Embryonic facial prominence (tissue), 1 donor: ENCODE data around the gene IGSF9B.

ENCODE experiments used
- DNase-seq: peaks from one replicate; pipeline ENCODE4 v3.0.0-alpha.2; 2016; ENCODE audit errors: extremely low spot score

Gene IGSF9B

DNA sequence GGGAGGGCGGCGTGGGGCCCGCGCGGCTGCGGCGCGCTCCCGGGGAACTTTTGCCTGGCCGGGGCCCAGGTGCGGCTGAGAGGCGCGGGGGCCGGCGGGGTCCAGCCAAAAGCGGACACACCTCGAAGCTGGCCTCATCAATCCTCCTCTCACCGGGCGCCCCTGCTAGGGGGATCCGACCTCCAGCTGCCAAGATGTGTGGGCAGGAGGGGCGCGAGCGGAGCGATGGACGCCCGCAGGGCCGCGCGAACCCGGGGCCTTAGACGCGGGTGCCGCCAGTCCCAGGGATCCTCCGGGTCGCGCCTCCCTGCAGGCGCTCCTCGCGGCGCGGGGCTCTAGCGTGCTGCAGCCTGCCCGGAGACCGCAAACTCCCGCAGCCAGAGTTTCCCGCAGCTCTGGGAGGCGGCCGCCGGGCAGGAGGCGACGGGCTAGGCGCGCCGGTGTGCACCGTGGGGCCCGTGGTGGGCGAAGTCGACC lies 785 bp downstream of the IGSF9B start:
- DNase-seq = no peak

DNA sequence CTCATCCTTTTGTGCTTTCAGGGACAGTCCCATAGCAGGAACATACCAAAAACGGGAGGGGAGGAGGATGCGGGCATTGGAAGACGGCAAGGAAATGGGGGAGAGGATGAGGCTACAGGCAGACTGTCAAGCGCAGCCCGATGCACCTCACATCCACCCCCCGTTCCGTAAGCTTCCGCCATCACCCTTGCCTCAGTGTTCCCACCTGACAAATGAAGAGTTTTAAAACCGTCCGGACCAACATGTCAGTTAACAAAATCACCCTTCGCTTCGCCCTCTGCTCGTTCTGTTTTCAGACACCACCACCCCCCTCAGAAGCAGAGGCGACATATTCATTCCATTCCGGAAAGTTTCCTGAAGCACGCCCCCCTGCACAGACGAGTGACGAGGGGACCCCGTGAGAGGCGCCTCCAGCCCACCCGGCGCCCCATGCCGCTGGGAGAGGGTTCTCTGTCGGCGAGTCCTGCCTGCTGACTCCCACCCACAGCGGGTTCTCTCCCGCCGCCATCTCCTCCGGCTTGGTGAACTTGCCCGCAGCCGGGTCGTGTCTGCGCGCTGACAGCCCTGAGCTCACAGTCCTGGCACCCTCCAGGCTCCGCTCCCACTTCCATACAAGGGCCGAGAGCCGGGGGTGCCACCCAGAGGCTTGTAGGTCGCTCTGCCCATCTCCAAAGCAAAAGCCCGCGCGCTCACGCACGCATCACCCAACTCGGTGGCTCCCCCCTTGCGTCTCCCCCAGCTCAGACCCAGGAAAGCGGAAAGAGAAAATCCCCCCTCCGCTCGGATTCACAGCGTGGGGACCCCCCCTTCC lies 1.5 kb downstream of the IGSF9B start:
- no peak for DNase-seq

DNA sequence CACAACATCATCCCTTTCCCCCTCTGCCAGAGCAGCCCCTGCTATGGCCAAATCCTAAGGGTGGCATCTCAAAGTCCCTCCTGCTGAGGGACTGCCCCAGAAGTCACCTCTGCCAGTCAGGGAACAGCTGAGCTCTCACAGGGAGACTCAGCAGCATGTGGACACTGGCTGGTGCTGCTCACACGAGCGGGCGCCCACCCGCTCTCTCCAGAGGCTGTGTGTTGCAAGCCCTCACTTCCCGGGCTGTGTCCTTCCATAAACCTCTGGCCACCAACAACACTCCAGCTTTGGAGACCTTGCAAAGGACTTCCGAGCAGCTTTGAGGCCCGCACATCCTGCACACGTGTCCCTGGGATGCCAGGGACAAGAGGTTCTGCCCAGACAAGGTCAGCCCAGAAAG lies 2.8 kb downstream of the IGSF9B start:
- DNase-seq = no peak

DNA sequence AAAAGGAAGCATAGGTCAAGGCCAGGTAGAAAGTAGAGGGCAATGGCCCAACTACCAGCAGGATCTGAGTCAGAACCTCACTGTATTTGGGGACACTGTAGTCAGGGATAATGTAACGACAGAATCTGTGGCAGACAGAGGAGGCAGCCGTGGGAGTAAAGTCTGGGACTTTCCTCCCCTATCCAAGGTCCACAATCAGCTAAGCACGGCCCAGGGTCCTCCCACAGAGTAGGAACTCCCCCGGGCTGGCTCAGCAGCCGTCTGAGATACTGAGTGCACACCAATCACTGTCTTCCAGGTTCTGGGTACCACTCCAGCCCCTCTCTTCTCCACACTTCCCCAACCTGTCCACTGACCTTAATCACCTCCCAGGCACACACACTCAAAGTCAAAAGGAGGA lies 3.2 kb downstream of the IGSF9B start:
- DNase-seq = no peak

DNA sequence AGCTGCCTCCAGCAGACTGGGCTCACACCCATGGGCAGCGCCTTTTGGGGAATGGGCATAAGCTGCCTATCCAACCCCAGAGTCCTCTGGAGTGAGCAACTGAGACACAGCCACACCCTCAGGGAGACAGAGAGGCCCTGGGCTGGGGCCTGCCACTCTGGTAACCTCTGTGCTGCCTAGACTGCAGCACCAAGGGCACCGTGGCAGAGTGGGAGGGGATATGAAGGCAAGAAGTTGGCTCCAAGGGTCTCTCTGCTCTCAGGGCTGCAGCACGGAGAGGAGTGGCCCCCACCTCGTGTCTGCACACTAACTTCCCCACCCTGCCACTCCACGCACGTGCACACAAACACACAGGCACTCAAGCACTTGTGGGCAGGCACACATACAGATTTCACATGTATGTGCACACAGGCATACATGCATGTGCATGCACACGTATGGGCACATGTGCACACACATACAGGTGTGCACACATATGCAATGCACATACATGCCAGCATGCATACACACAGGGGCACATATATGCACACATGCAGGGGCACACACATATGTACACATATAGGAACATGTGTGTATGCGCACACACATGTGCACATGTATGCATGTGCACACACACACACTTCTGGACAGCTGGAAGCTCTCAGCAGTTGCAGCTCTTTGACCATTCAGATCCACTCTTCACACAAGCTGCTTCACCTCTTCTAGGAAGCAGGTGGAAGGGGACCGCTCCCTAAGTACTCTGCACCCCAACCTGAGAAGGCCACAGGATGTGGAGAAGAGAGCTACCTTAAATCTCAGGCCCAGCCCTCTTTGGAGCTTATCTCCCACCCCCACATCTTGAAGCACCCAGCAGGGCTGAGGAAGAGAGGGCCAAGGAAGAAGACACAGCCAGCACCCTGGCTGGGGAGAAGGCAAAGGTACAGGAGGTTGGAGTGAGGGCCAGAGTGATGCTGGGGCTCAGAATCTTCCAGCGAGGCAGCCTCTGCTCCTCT lies 4.3 kb downstream of the IGSF9B start:
- no peak for DNase-seq

DNA sequence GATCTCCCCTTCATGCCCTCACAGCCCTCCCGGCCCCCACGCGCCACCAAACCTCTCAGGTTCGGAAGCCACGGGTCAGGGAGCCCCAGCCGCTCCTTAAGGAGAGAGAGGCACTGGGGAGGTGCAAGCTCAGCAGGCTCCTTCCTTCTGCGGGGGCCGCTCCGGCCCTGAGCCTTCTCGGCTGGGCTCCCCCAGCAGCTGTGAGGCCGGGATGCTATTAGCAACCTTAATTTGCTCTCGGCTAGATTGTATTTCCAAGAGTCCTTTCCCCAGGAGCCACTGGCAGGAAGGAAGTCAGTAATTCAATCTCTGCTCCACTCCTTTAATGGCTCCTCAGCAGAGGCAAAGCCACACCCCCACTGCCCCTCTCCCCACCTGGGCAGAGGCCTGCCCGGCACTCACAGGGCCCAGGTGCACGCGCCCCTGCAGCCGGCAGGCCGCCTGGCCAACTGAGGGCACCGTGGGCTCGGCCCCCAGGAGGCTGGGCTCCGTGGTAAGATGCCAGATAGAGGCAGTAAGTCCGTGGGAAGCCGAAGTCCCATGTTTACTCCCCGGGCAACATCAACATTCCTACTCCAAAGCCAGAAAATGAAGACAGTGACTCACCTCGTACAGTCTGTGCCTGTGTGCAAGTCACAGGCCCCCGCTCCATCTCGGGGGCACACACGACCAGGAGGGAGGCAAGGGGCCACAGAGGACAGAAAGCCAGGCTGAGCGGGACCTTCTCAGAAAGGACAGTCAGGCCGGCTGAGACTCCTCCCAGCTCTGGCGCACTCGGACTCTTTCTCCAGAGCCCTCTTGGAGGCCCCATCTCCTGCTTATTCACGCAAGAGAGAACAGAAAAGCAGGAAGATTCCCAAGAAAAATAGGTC lies 5.2 kb downstream of the IGSF9B start:
- no peak for DNase-seq

DNA sequence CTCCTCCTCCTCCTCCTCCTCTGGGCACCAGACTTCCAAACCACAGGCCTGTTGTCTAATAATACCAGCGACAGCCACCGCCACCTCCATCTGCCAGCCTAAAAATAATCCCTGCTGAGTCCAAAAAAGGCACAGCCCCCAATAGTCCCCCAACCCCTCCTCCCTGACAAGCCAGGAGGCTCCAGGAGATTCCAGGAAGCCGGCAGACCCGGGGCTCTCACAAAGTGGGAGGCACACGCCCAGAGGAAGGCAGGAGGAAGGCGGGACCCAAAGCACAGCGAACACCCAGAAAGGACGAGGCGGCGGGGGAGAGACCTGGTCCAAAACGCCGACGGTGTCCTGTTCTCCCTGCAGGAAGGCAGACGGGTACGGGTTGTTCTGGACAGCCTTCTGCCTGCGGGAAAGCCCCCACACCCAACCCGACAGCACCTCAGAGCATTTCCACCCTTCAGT lies 5.9 kb downstream of the IGSF9B start:
- no peak for DNase-seq

DNA sequence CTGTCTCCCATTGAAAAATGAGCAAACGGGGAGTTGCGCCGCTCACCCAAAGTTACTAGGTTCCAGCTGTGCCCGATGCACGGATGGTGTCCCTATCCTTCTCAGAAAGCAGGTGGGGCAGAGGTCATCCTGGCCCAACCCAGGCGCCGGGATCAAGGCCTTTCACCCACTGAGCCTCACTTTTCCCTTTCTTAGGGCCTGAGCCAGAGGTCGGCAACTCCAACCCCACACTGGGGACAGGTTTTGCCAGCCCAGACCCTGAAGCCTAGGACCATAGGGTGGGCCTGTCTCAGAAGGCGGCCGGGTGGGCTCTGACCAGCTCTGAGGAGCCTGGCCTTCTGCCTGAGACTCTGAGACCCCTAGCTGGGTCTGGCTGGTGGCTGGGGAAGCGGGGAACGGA lies 6.3 kb downstream of the IGSF9B start:
- no peak for DNase-seq

DNA sequence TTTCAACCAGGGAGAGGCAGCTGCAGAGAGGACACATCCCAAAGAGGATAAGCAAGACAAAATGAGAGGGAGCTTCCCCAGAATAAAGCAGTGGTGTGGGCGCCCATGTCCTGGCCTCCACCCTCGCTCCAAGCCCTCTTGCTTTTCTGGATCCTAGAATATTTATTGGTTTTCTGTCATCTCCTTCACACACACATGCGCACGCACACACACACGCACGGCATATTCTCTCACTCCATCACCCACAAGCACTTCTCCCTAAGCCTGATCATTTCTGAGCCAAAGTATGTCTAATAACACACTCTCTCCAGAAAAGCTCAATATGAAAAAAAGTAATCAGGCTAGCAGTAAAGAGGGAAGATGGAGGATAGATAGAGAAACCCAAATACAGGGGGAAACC lies 7.6 kb downstream of the IGSF9B start:
- DNase-seq = no peak

DNA sequence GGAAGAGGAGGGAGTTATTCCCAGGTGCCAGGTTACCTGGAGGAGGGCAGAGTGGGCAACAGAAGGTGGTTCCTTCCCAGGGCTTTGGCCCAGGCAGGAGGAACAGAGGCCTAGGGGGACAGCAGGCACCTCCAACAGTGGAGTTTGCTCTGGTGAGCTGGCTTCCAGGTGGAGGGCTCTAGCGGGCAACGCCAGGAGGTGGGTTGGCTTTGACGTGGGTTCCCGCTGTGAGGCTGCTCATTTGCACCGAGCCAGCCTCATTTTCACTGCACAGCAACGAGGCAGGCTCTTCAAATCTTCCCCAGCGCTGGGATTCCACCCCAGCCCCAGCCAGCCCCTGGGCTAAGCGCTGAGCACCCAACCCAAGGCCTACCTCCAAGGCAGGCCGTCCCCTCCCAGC lies 8.1 kb downstream of the IGSF9B start:
- no peak for DNase-seq

DNA sequence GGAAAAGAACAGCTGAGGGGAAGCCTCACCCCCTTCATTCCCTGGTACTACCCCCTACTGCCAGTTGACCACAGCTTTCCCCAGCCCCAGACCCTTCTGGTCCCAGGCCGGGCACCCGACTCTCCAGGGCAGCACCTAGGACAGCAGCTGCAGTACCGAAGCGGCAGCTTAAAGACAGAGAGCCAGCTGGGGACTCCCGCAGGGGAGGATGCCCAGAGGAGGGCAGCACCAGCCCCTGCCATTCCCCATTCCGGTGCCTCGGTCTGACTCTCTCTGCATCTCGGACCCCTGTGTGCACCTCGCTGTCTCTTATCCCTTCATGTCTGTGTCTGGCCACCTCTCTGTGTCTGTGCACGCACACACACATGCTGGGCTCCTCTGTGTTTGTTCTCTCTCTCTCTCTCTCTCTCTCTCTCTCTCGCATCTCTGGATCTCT lies 9.4 kb downstream of the IGSF9B start:
- no peak for DNase-seq

DNA sequence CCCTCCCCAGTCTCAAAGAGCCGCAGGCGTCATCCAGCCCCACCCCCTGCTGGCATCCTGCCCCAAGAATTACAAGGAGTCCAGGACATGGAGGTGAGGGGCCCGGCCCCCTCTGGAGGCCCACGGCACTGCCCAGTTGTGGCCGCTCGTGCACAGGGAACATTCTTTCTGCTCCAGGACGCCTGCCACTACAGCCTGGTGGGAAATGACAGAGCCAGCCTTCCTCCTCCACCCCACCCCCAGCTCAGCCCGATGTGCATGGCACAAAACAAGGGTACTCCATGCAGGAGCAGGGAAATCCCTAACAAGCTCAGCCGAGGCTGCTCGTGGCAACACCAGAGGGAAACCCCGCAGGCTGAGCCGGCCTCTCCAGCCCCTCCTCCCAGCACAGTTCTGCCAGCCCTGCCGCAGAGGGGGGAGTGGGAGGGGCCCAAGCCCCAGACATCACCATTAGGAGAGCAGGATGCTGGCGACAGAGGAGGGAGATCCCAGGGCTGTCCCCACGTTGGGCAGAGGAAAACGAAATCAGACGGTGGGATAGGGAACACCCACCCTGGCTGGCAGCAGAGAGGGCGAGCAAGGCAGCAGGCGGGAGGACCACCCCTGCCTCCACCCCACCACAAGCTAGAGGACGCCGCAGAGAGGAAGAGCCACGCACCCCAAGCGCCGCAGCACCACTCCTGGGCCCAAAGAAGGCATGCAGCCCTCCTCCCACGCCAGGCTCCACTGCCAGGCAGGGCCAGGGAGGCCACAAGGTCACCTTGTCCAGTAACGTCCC lies 10.0 kb downstream of the IGSF9B start:
- DNase-seq = no peak

DNA sequence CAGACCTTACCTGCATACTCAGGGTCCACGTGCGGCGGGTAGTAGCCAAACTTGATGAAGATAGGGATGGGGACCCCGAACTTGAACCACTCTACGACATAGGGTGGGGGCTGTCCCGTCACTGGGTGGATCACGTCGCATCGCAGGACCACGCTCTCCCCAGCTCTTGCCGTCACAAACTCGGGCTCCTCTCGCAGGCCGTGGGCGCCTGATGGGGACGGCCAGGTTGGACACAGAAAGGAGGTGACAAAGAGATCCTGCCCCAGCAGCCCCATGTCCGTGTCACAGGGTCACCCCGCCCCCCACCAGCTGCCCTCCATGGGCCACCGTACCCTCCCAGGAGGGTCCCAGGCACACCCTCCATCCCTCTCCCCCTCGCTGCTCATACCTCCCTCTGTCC lies 10.7 kb downstream of the IGSF9B start:
- no peak for DNase-seq

DNA sequence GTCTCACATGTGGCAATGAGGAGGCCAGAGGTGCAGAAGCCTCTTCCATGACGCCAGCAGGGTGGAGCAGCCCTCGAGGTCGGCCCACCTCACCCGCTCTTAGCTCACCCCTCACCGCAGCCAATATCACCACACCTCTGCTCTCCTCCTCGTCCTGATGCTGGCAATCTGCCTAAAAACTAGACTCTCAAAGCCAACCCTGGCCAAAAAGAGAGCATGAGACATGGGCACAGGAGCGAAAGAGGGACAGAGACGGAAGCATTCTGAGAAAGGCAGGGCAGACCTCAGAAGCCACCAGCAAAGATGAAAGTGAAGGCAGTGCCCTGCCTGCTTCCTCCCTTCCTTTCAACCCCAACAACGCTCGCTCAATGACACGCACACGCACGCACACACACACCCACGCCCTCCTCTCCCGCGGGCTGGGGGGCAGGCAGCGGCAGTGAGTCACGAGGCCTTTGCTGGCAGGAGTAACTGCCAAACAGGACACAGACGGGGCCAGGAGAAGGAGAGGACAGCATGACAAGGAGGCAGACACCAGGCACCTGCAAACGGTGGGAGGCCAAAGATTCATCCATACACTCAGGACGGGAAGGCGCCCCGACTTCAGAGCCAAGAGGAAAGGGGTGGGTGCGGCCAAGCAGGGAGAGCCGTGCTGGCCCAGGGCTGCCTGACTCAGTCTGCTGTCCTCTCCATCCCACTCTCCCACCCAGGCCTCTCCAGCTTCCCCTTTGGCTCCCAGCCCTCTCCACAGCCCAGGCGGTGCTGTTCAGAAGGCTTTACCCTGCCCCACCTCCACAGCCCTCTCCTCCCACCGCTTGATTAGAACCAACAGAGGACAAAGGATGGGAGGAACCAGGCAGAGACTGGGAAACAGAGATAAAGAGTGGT lies 11.4 kb downstream of the IGSF9B start:
- DNase-seq = no peak

DNA sequence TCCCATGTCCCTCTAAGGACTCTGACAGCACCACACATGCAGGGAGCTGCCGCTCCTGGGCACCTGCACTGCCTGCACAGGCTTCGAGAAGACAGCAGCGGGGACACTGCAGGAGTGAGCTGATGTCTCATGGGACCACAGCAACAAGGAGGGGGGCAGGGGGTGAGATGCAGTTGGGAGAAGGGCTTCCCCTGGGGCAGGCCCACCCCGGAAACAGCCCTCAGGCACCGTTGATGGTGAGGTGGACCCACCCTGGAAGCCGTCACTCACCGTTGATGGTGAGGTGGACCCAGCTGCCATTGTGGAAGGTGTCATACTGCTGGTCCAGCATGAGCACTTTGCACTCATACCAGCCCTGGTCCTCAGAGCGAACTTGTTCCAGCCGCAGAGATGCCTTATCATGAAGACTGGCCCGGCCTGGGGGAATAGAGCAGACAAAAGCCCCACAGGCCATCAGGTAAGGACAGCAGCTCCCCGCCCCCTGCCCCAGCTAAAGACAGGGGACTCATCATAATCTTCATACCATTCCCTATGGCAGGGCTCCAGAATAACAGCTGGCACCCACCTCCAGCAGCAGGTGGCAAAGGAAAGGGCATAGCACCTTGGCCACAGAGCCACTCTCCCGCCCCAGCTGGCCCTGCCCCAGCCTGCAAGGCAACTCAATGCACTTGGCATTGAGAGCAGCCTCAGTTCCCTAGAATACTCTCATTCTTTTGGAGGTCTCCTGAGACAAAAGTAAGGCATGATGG lies 12.6 kb downstream of the IGSF9B start:
- DNase-seq = no peak

DNA sequence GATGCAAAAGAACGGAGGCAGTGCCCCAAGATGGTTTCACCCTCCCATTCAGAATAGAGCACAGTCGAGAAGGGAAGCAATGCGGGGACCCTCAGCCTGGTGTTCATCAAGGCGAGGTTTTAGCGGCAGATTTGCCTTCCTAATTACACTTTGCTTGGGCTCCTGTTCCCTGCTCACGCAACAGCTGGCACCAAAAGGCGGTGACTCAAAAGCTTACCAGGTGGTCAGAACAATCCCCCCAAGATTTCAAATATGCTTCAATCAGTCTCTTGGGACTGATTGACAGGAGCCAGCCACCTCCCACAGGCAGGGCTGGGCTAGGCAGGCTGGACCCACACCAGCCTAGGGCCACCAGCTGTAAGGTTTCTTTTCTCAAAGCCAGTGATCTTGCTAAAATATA lies 14.2 kb downstream of the IGSF9B start:
- no peak for DNase-seq

DNA sequence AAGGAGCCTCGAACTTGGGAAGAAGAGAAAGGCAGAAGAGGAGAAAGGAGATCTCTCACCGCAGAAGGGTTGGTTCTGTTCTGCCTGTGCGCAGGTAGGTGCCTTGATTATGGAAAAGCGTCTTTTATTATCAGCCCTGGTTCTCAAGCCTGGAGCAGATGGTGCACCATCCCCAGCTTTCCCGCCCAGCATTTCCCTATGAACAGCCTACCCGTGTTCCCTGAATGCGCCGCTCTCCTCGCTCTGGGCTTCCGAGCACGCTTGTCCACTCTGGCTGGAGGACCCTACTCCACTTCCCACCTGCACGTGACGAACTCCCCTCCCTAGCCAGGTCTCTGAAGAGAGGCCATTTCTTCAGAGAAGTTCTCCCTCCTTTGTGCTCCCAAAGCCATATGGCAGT lies 15.2 kb downstream of the IGSF9B start:
- no peak for DNase-seq

DNA sequence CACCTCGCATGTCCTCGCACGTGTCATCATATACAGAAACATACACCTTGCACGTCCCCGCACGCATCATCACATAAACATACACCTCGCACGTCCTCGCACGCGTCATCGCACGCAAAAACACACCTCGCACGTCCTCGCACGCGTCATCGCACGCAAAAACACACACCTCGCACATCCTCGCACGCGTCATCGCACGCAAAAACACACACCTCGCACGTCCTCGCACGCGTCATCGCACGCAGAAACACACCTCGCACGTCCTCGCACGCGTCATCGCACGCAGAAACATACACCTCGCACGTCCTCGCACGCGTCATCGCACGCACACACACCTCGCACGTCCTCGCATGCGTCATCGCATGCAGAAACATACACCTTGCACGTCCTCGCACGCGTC lies 16.7 kb downstream of the IGSF9B start:
- no peak for DNase-seq

DNA sequence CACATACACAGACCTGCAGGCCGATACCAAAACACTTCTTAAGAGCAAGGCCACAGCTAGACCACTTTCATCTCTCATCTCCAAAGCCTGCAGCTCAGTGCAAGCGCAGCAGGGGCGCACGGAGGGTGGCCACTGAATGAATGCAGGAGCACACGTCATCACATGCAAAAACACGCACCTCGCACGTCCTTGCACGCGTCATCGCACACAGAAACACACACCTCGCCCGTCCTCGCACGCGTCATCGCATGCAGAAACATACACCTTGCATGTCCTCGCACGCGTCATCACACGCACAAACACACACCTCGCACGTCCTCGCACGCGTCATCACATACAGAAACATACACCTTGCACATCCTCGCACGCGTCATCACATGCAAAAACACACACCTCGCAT lies 17.2 kb downstream of the IGSF9B start:
- no peak for DNase-seq
